Chondrocyte (in vitro differentiated cells): ENCODE data around the gene ABHD17C. TPM values are rescaled to one million over a fixed set of nuclear protein-coding genes. Genes with fewer than 3 reads are reported as not detected.

Source experiments
- DNase-seq: peaks from one replicate; pipeline ENCODE4 v3.0.0; 2021; ENCODE audit warnings: mixed read lengths, low spot score
- H3K27ac Mint-ChIP-seq: one replicate; pipeline ENCODE4 v1.8.0; 2021; ENCODE audit warnings: mild to moderate bottlenecking, moderate library complexity, mixed read lengths; ENCODE audit not compliant: unreplicated experiment
- H3K27me3 Mint-ChIP-seq: 2 replicates; pipeline ENCODE4 v1.8.0; 2021; ENCODE audit warnings: low read depth, mixed read lengths
- H3K36me3 Mint-ChIP-seq: 2 replicates; pipeline ENCODE4 v1.8.0; 2021; ENCODE audit warnings: low read depth, mixed read lengths
- H3K4me1 Mint-ChIP-seq: 2 replicates; pipeline ENCODE4 v1.8.0; 2021; ENCODE audit warnings: low read depth, mild to moderate bottlenecking, mixed read lengths
- H3K4me3 Mint-ChIP-seq: one replicate; pipeline ENCODE4 v1.8.0; 2021; ENCODE audit warnings: mild to moderate bottlenecking, moderate library complexity, mixed read lengths; ENCODE audit not compliant: unreplicated experiment
- H3K9me3 Mint-ChIP-seq: 2 replicates; pipeline ENCODE4 v1.8.0; 2021; ENCODE audit warnings: low read depth, mixed read lengths
- total RNA-seq: library from RNA; stranded (reverse); gene quantifications from 3 replicates; pipeline ENCODE4 v1.2.1, GENCODE V29; 2021
- TF ChIP-seq, protein P1 (sequence below): fragments of 200-600 bp; sonication (generic); IDR thresholded peaks from 2 replicates; pipeline ENCODE4 v1.5.0; 2021; ENCODE audit warnings: antibody characterized with exemption, mild to moderate bottlenecking, moderate library complexity

Gene ABHD17C
- total RNA-seq, 1 donor from 2014 or later = 8.0 TPM

DNA sequence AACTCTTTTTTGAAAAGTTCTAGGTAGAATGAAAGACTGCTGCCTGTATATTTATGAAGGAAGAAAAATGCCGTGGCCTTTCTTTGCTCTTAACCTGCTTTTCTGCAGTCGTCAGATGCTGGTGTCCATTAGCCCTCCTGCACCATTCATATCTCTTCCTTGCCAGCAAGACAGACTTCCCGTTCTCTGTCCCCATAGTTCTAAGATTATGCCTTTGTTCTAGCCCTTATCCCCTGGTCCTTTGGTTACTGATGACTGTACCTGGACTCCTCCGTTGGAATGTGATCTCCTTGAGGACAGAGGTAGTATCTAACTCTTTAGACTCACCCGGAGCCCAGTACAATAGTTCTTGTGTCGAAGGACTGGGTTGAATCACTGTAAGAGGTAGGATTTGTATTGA, 16.8 kb downstream of the ABHD17C start:
- peaks cover 15% of the 10 kb centered on the region for H3K4me1 Mint-ChIP-seq
- no peak overlapping the region for H3K27ac Mint-ChIP-seq
- no peaks in the 10 kb centered on the region for H3K27me3 Mint-ChIP-seq
- peaks cover 3% of the 10 kb centered on the region for H3K36me3 Mint-ChIP-seq
- no peak overlapping the region for H3K4me3 Mint-ChIP-seq
- TF ChIP-seq, protein P1, sequence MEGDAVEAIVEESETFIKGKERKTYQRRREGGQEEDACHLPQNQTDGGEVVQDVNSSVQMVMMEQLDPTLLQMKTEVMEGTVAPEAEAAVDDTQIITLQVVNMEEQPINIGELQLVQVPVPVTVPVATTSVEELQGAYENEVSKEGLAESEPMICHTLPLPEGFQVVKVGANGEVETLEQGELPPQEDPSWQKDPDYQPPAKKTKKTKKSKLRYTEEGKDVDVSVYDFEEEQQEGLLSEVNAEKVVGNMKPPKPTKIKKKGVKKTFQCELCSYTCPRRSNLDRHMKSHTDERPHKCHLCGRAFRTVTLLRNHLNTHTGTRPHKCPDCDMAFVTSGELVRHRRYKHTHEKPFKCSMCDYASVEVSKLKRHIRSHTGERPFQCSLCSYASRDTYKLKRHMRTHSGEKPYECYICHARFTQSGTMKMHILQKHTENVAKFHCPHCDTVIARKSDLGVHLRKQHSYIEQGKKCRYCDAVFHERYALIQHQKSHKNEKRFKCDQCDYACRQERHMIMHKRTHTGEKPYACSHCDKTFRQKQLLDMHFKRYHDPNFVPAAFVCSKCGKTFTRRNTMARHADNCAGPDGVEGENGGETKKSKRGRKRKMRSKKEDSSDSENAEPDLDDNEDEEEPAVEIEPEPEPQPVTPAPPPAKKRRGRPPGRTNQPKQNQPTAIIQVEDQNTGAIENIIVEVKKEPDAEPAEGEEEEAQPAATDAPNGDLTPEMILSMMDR = no peak
- DNase-seq = no peak
- H3K9me3 Mint-ChIP-seq = no peaks in the 10 kb centered on the region

DNA sequence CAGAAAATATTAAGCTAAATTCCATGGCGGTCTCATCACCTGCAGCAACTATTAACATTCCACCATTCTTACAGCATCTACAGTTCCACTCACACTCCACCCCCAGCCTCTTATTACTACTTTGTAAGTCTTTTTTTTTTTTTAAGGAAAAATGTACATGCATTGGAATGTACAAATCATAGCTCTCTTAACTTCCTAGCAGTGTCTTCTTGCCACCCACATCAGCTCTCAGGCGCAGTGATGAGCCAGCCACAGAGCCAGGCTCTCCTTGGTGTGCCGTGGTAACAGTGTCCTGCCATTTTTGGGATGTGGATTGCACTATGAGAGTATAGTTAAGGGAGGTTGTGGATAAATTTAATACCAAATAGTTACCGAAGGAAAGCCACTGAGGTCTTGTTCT, 17.8 kb downstream of the ABHD17C start:
- peak overlapping the region; percentile 18 for H3K27ac Mint-ChIP-seq
- peaks cover 15% of the 10 kb centered on the region for H3K4me1 Mint-ChIP-seq
- H3K4me3 Mint-ChIP-seq = no peak overlapping the region
- no peaks in the 10 kb centered on the region for H3K27me3 Mint-ChIP-seq
- peaks cover 3% of the 10 kb centered on the region for H3K36me3 Mint-ChIP-seq
- no peaks in the 10 kb centered on the region for H3K9me3 Mint-ChIP-seq
- DNase-seq = no peak
- TF ChIP-seq, protein P1 = no peak

DNA sequence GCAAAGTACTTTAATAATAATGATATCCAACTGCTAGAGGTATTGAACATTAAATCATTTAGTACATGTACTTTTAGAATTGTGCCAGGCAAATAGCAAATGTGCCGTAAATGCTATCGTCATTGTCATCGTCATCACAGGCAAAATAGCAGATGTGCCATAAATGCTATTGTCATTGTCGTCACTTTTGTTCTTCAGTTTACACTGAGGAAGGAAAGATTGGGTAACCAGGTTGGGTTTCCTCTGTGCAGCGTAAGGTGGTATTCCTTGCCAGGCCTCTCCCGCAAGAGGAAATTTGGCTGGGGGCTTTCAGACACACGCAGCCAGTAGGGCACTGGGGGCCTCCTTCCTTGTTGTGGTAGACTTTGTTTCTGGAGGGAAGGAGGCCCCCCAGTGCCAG, 26.4 kb downstream of the ABHD17C start:
- H3K36me3 Mint-ChIP-seq = no peaks in the 10 kb centered on the region
- TF ChIP-seq, protein P1 = no peak
- peaks cover 3% of the 10 kb centered on the region for H3K4me1 Mint-ChIP-seq

DNA sequence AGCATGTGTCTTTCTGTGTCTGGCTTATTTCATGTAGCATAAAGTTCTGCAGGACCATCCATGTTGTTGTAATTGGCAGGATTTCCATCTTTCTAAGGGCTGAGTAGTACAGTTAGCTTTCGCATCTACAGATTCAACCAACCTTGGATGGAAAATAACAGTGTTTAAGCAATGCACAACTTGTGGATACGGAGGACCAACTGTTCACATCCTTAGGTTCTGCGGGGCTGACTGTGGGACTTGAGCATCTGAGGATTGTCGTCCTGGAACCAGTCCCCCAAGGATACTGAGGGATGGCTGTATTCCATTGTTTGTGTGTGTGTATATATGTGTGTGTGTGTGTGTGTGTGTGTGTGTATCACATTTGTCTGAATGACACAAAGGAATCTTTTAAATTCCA, 27.7 kb downstream of the ABHD17C start:
- TF ChIP-seq, protein P1 = no peak
- no peaks in the 10 kb centered on the region for H3K27me3 Mint-ChIP-seq
- no peak for DNase-seq
- no peak overlapping the region for H3K27ac Mint-ChIP-seq
- H3K36me3 Mint-ChIP-seq = no peaks in the 10 kb centered on the region
- peaks cover 2% of the 10 kb centered on the region for H3K9me3 Mint-ChIP-seq
- H3K4me1 Mint-ChIP-seq = peaks cover 15% of the 10 kb centered on the region
- H3K4me3 Mint-ChIP-seq = no peak overlapping the region

More for the DNA sequence above, 26.4 kb downstream of the ABHD17C start:
- no peak overlapping the region for H3K4me3 Mint-ChIP-seq
- H3K27me3 Mint-ChIP-seq = no peaks in the 10 kb centered on the region
- DNase-seq = no peak
- H3K9me3 Mint-ChIP-seq = peaks cover 2% of the 10 kb centered on the region
- no peak overlapping the region for H3K27ac Mint-ChIP-seq

DNA sequence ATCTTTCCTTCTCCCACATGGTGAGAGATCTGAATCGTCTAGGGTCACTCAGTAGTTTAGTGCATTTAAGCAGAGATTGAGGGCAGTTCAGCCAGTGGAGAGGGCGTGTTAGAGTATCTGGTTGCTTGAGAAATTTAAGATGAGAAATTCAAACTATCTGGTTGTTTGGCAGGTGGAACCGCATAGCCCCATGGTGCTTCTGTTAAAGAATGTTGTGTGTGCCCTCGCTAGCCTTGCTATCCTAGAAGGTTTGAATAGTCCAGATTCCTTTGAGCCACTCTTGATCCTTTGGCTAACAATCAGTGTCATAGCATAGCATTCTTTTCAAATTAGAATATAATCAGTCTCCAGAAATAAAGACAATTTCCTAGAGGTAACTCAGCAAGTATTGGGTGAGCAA, 32.1 kb downstream of the ABHD17C start:
- DNase-seq = no peak
- peaks cover 2% of the 10 kb centered on the region for H3K9me3 Mint-ChIP-seq
- TF ChIP-seq, protein P1 = no peak
- H3K4me3 Mint-ChIP-seq = no peak overlapping the region
- peak overlapping the region; percentile 18 for H3K27ac Mint-ChIP-seq
- no peaks in the 10 kb centered on the region for H3K36me3 Mint-ChIP-seq
- no peaks in the 10 kb centered on the region for H3K27me3 Mint-ChIP-seq
- H3K4me1 Mint-ChIP-seq = peaks cover 32% of the 10 kb centered on the region
